HG03159 (cell line): ENCODE measurements around the gene INPP4B.

ENCODE experiments used
- ATAC-seq: cut with Tn5 transposase; IDR thresholded peaks from one replicate; pipeline ENCODE4 v1.9.1; 2021; ENCODE audit warnings: mild to moderate bottlenecking, moderate library complexity; ENCODE audit not compliant: unreplicated experiment

Gene INPP4B

DNA sequence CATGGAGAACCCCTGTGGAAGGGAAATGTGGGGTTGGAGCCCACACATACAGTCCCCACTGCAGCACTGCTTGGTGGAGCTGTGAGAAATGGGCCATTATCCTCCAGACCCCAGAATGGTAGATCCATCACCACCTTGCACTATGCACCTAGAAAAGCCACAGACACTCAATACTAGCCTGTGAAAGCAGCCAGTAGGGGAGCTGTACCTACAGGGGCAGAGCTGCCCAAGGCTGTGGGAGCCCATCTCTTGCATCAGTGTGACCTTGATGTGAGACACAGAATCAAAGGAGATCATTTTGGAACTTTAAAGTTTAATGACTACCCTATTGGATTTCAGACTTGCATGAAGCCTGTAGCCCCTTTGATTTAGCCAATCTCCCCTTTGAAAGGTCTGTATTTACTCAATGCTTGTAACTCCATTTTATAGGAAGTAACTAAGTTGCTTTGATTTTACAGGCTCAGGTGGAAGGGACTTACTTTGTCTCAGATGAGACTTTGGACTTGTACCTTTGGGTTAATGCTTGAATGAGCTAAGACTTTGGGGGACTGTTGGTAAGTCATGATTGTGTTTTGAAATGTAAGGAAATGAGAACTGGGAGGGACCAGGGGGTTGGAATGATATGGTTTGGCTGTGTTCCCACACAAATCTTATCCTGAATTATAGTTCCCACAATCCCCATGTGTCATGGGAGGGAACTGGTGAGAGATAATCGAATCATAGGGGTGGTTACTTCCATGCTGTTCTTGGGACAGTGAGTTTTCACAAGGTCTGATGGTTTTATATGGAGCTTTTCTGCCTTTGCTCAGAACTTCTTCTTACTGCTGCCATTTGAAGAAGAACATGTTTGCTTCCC lies 352.6 kb downstream of the INPP4B start:
- no peak for ATAC-seq

DNA sequence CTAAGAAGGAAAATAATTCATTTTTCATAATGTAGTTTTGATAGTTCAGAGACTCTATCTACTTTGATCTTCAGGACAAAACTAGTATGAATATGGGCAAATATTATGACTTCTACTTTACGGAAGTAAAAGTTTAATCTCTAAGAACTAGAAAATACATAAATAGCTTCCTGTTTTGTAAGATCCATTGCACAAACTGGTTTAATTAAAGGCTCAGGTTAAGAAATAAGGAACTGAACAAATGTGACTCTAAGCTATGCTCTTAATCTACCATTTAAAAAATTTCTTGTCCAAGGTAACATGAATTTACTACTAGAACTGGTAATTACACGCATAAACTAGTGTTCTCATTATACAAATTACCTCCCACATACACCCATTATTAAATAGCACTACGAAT lies 360.6 kb downstream of the INPP4B start:
- ATAC-seq, result no peak

DNA sequence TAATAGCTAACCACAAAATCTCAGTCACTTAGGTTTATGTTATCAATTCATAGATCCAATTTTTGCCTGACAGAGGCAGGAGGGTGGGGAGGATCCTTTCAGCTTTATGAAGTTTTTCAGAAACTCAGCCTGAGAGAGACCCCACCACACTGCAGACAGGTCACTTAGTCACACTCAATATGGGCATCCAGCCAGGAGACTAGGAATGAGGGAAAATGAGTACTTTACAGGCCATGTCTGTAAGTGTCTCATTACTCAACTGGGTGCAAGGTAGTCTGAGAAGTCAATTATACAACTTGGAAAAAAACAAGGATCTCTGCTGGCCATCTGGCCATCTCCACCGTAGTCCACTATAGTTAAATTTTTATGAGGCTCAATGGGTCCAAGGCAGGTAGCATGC lies 365.9 kb downstream of the INPP4B start:
- ATAC-seq, result no peak

DNA sequence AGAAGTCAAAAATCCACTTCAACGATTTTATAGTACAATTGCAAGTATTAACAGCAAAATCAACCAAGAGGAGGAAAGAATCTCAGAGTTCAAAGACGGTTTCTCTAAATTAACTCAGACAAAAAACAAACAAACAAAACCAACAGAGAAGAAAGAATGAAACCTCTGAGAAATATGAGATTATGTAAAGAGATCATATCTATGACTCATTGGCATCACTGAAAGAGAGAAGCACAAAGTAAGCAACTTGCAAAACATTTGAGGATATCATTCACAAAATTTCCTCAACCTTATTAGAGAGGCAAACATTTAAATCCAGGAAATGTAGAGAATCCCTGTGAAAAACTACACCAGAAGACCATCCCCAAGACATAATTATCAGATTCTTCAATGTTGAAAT lies 370.4 kb downstream of the INPP4B start:
- ATAC-seq, result no peak

DNA sequence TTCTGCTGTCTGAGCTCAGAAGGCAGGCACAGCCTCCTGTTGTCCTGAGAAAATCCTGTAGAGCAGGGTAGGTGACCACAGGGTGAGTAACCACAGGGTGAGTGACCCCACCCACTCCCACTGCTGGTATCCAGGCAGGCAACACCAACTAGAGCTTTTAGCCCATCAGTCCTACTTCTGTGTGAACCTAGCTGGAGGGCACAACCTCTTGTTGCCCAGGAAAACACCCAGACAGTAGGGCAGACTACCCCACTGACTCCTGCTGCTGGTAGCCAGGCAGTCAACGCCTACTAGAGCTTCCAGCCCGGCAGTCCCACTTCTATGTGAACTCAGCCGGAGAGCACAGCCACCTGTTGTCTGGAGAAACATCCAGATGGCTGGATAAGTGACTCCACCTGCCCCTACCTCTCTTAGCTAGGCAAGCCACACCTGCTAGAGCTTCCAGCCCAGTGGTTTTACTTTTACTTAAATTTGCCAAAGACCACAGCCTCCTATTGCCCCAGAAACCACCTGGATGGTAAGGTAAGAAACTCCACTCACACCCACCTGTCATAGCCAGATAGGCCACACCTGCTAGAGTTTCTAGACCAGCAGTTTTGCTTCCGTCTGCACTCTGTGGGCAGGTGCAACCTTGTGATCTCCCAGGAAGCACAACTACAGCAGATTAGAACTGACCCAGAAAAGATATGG lies 371.6 kb downstream of the INPP4B start:
- ATAC-seq, result no peak

DNA sequence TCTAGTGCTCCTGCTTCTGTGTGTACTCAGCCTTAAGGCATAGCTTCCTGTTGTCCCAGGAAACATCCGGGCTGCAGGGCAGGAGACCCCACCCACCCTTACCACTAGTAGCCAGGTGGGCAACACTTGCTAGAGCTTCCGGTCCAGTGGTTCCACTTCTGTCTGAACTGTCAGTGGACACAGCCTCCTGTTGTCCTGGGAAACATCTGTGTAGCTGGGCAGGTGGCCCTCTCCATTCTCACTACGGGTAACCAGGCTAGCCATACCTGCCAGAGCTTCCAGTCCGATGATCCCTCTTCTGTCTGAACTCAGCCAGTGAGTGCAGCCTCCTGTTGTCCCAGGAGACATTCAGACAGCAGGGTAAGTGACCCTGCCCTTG lies 372.2 kb downstream of the INPP4B start:
- no peak for ATAC-seq

DNA sequence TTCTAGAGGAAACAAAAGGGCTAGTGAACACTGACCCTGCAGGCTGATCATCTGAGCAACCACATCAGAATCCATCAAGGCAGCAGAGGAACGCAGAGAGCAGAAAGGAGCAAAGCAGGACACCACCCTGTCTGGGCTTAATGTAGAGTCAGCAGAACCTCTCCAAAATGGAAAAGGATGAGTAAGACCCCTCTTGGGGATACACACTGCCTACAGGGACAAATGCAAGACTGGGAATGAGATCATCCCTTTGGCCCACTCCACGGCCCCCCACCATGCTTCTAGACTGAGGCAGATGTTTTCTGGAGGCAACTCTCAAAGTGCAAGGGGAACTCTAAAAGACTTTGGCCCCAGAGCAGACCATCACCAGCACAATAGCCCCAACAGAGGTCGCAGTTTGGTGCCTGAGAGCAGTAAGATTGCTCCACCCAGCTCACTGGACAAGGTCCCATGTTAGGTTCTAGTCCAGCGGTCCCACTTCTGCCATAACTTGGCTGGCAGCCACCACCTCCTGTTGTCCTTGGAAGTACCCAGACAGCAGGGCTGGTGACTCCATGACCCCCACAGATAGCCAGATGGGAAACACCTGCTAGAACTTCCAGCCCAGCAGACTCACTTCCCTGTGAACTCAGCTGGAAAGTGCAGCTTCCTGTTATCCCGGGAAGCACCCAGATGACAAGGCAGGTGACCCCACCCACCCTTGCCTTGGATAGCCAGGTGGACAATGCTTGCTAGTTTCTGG lies 372.7 kb downstream of the INPP4B start:
- ATAC-seq, result no peak

DNA sequence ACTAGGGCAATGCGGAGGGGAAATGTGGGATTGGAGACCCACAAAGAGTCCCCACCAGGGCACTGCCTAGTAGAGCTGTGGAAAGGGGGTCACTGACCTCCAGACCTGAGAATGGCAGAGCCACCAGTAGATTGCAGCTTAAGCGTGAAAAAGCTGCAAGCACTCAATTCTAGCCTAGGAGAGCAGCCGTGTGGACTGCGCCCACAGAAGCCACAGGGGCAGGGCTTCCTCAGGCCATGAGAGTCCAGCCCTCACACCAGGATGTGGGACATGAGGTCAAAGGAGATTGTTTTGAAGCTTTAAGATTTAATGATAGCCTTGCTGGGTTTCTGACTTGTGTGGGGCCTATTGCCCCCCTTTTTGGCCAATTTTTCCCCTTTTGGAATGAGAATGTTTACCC lies 379.0 kb downstream of the INPP4B start:
- no peak for ATAC-seq

DNA sequence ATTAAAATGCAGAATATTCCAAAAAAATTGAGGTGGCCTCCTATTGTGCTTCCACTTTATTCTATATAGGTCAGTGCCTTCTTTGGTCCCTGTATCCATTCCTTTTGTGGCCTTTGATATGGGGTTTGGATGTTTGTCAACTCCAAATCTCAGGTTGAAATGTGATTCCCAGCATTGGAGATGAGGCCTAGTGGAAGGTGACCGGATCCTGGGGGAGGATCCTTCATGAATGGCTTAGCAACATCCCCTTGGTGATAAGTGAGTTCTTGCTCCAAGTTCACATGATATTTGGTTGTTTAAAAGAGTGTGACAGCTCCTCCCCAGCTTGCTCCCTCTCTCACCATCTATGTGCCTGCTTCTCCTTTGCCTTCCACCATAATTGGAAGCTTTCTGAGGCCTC lies 380.6 kb downstream of the INPP4B start:
- ATAC-seq, result no peak

DNA sequence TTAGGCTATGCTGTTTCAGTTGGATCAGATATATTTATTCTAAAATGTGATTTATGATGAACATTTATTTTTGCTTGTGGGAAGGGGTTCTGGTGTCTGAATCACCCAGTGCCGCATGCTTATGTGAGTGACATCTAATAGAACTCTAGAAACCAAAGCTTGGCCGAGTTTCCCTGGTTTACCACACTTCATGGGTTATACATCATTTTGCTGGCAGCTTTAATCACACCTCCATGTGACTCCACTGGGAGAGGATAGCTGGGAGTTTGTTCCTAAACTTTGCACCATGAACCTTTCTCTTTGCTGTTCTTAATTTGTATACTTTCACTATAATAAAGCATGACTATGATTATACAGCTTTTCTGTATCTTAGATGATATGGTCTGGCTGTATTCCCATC lies 382.9 kb downstream of the INPP4B start:
- no peak for ATAC-seq

DNA sequence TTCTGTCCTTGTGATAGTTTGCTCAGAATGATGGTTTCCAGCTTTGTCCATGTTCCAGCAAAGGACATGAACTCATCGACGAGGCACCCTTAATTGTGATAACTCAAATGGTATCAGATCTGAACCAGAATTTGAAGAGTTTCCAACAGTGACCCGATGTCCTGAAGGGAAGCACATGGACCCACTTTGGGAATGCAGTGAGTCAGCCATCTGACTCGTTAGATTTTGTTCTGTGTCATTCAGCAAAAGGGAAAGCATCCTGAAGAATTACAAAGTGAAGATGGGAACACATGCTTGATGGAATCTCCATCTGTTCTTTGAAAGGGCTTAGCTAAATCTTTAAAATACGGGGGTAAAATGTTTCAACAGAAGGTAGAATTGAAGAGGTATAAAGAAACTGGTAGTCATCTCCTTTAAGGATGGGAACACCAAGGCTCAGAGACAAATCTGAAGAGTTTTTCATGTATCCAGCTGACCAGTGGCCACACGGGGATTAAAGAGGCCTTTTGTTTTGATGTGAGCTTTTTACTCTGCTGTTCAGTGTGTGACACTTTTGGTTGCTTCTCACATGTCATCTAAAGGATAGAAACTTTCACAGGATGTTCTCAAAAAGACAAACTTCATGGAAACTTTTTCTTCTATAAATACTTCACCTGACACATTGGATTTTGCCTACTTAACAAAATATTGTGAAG lies 393.8 kb downstream of the INPP4B start:
- no peak for ATAC-seq

DNA sequence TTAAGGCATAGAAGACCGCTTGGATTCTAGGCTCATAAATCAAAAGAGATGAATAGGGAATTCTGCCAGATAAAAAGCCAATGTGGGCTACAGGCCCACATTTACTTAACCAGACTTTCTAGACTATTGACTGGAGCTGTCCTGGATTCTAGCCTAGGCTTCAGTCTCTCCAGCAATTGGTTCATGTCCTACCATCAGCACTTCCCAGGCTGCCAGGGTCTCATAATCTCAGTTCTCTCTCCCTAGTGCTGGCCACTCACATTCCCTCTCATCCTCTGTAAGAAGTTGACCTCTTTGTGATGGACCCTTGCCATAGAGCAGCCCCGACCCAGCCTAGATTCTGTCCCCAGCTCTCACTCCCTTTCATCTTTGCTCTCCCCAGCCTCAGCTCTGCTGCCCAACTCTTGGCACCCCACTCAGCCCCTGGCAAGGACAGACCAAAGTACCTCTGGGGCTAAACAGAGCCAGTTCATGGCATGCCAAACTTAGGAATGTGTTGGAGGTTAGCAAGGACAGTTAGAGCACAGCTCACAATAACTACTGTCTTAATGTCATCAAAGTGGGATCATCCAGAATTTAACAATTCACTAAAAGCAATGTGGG lies 396.2 kb downstream of the INPP4B start:
- ATAC-seq, result no peak

DNA sequence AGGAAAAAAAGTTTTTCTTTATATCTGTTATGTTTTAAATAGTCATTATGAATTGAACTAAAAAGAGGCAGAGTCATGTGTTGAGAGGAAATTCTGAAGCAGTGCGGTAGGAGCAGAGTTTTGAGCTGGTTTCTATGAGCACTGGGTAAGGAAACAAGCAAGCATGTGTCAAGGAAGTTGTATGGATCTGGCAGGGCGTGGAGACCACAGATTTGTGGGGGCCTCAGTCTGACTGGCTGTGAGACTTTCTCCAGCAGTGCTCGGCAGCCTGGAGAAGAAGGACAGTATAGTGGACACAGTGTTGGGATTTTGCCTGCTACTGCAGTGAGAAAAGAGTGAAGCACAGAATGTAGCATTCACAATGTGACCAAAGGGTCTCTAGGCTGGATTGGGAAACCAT lies 399.1 kb downstream of the INPP4B start:
- ATAC-seq, result no peak

DNA sequence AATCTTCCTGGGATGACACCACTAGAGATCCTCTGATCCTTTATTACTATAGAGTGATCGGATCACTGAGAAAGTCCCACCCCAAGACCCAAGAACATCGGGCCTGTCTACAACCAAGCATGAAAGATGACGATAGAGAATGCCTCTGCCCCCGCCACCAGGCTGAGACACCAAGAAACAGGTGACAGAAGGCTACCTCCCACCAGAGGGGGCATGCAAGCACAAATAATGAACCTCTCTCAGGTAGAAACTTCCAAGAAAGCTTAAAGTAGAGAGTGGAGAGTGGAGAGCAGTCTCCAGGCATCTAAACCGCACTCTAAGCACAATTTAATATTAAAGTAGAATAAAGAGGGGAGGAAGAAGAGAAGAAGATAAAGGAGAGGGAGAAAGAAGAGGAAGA lies 402.6 kb downstream of the INPP4B start:
- no peak for ATAC-seq

DNA sequence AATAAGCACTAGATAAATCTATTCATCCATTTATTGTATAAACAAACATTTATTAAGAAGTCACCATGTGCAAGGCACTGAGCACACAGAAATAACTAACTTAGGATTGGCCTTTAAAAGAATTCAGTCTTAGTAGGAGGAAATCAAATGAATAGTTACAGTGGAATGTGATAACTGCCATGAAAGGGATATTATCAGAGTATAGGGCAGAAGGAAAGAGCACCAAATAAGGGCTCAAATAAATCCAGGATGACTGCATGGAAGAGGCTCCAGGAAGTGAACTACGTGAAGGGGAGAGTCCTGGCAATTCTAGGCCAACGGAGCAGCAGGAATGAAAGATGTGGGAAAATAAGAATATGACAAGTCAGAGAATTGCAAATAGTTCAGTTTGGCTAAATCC lies 406.0 kb downstream of the INPP4B start:
- no peak for ATAC-seq

DNA sequence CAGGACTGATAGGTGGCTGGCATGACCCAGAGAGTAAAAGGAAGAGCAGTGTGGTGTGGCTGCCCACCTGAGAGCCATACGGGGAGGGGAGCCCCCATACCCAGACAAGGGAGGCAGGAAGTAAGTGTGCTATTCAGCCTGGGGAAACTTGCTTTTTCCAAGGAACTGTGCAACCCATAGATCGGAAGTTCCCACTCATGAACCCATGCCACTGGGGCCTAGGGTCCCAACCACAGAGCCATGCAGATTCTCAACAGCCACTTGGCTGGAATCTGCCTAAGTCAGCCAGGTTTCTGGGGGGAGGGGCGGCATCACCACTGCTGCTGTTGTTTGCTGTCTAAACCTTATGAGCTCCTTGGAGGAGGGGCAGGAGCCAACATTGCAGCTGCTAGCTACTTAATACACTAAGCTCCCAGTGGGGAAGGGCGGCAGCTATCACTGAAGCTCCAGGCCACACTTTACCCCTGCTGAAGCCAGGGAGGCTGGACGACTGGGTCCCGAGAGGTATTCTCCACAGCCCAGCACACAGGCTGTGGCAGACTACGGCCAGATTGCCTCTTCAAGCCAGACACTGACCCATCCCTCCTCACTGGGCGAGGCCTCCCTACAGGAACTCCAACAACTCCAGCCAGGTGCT lies 410.4 kb downstream of the INPP4B start:
- no peak for ATAC-seq

DNA sequence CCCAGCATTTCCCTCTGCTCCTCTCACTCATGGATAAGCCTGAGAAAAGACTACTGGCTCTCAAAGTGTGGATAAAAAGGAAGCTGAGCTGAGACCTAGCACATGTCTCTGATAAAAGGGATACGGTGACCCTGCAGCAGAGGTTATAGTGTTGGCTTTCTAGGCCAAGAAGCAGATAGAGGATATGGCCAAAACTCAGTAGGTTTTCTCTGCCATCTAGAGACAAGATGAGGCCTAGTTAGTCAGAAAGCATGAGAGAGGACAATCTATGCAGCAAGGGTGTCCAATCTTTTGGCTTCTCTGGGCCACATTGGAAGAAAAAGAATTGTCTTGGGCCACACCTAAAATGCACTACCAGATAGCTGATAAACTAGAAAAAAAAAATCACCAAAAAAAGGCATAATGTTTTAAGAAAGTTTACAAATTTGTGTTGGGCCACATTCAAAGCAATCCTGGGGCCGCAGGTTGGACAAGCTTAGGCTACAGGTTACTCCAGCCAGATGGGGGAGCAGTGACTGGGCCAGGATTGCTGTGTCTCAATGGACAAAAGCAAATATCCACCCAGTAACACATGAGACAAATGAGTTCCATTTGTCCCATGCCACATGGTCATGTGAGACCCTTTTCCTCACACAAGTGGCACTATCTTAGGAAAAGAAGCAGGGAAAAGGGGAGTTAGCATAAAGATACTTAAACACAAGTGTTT lies 411.4 kb downstream of the INPP4B start:
- ATAC-seq, result no peak

DNA sequence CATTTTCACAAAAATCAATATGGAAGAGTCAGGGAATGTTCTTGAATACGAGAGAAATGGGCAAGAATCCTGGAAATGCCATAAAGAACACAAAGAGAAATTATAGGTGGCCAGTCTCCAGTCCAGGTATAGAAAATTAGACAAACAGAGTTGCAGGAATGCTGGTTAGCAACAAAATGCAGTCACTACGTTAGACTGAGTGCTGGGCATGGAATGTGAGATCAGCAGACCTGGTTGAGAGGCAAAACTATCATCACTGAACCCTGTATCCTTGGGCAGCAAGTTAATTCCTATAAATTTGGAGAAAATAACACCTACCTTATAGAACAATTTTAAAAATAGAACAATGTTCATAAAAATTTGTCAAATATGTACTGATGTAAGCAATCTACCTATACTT lies 417.4 kb downstream of the INPP4B start:
- no peak for ATAC-seq

DNA sequence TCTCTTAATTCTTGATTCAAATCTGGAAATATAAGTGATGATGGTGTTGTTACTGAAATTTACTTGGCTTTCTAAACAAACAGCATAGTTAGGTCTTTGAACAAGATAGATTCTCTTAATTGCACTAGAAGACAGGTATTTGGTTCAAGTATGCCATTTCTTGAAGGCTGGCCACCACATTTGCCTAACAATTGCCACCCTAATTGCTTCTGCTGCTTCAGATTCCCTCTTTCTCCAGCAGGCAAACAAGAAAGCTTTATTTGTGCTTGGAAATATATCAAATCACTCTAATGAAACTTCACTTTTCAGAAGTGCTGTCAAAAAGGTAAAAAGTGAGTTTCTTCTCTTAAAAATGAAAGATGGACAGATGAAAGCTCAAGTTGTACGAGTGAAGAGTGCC lies 418.6 kb downstream of the INPP4B start:
- no peak for ATAC-seq

DNA sequence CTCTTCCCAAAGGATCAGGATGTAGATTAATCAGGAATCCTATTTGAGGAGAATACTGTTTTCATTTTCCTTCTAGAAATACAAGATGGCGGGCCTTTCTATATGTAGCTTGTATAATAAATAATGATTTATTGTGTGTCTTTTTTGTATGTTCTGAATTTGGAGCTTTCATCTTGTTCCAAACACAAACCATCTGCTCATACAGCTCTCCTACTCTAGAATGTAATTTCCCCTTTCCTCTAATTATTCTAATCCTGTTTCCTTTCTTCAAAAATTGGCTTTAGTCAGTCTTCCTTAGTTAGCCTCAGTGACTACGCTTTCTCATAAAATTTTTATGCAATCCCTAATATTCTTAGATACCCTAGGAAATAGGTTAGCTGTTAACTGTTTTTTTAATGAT lies 422.2 kb downstream of the INPP4B start:
- ATAC-seq, result no peak
